ENCODE measurements around the gene EEF2K.
A peak's percentile ranks its signal among the peaks of the same experiment; 100 is the strongest.

The EEF2K gene

DNA sequence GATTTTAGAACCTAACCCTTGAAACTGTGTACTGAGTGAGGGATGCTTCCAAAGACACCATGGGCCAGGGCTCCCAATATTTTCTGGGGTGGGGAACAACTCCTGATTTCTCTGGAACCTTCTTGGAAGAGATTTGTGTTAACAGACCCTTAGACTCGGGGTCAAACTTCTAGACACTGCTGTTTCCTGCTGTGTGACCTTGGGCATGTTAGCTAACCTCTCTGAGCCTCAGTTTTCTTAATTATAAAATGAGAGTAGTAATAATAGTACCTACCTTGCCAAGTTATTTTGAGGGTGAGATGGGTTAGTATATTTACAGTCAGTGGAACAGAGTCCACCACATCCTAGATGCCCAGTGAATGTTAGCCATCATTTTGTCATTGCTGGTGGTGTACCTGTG lies 109.9 kb downstream of the EEF2K start:
- TF ChIP-seq, protein P1, sequence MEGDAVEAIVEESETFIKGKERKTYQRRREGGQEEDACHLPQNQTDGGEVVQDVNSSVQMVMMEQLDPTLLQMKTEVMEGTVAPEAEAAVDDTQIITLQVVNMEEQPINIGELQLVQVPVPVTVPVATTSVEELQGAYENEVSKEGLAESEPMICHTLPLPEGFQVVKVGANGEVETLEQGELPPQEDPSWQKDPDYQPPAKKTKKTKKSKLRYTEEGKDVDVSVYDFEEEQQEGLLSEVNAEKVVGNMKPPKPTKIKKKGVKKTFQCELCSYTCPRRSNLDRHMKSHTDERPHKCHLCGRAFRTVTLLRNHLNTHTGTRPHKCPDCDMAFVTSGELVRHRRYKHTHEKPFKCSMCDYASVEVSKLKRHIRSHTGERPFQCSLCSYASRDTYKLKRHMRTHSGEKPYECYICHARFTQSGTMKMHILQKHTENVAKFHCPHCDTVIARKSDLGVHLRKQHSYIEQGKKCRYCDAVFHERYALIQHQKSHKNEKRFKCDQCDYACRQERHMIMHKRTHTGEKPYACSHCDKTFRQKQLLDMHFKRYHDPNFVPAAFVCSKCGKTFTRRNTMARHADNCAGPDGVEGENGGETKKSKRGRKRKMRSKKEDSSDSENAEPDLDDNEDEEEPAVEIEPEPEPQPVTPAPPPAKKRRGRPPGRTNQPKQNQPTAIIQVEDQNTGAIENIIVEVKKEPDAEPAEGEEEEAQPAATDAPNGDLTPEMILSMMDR (IDR thresholded peaks at IDR 0.05; ENCODE audit: extremely low read depth, missing control alignments): no peak
- DNase-seq (ENCODE audit: low spot score): no peak

- TF ChIP-seq, protein P1 (IDR thresholded peaks at IDR 0.05; ENCODE audit: extremely low read depth, missing control alignments): no peak
- no peak for DNase-seq (ENCODE audit: low spot score)
These were observed 110.3 kb downstream of the EEF2K start for GRCh38 chr16:22316411-22316811.

DNA sequence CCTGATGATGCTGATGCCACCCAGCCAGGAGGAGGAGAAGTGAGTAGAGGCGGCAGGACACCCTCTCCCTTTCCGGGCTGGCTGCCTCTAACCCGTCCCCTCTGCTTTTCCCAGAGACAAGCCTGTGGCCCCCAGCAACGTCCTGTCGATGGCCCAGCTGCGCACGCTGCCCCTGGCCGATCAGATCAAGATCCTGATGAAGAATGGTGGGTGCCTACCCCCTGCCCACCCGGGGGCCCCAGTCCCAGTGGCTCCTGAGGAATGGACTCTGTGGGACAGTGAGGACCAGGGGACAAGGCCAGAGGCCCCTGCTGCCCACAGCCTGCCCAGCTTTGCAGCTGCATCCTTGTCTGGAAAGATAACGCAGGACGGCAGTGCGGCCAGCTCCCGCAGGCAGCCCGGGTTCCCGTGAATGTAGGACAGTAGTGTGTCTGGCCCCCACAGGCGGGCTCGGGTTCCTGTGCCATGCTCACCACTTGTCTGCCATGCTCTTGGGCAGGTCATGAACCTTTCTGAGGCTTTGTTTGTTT lies 111.0 kb downstream of the EEF2K start:
- TF ChIP-seq, protein P1 (IDR thresholded peaks at IDR 0.05; ENCODE audit: extremely low read depth, missing control alignments): no peak
- DNase-seq (ENCODE audit: low spot score): no peak

DNA sequence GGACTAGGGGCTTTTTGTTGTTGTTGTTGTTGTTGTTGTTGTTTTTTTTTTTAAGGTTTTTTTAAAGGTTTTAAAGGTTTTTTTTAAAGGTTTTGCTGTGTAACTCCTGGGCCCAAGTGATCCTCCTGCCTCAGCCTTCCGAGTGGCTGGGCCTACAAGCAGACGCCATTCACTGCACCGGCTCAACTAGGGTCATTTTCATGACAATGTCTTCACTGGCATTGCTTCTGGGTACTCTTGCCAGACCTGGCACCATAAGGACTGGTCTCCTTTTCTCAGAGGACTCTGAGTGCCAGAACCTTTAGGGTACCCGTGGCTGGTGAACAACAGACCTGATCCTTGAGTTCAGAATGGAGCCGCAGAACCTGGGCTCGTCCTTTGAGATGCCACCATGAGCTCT lies 111.5 kb downstream of the EEF2K start:
- no peak for DNase-seq (ENCODE audit: low spot score)
- TF ChIP-seq, protein P1 (IDR thresholded peaks at IDR 0.05; ENCODE audit: extremely low read depth, missing control alignments): no peak

DNA sequence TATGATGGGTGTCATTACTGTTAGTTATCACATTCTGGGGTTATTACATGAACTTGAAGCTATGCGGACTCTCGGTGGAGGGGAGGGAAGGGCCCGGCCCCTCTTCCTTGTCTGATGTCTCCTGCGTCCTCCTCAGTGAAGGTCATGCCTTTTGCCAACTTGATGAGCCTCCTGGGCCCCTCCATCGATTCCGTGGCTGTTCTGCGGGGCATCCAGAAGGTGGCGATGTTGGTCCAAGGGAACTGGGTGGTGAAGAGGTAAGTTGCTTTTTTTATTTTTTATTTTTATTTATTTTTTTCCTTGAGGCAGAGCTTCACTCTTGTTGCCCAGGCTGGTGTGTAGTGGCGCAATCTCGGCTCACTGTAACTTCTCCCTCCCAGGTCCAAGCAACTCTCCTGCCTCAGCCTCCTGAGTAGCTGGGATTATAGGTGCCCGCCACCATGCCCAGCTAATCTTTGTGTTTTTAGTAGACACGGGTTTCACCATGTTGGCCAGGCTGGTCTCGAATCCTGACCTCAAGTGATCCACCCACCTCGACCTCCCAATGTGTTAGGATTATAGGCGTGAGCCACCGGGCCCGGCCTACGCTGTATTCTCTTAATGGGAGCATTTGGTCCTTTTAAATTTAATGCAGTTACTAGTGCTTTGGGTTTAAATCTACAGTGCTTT lies 112.7 kb downstream of the EEF2K start:
- DNase-seq (ENCODE audit: low spot score): peak; percentile 57
- TF ChIP-seq, protein P1 (IDR thresholded peaks at IDR 0.05; ENCODE audit: extremely low read depth, missing control alignments): peak; percentile 73

DNA sequence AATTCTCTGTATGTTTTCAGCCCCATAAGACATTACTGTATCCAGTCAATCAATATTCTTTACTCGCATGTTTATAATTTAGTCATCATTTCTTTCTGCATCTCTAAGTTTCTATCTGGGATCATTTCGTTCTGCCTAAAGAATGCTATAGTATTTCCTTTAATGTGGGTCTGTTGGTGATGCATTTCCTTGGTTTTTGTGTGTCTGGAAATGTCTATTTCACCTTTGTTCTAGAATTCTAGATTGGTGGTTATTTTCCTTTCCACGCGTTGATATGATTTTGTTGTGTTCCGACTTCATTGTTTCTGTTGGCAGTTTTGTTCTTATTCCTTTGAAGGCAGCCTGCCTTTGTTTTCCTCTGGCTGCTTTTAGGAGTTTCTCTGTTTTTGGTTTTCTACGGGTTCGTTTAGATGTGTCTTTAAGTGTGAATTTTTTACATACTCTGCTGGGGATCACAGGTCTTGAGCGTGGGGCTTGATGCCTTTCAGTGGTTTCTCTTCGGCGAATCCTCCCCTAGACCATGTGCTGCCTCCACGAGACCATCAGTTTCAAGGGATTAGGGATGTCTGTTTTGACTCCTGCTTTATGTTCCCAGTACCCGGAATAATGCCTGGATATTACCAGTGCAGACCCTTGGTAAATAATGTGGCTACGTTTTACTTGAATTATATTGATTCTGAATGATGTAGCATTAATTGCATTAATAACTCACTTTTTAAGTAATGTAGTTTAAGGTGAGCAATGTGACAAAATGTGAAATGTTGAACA lies 114.7 kb downstream of the EEF2K start:
- TF ChIP-seq, protein P1 (IDR thresholded peaks at IDR 0.05; ENCODE audit: extremely low read depth, missing control alignments): no peak
- no peak for DNase-seq (ENCODE audit: low spot score)

GRCh38 chr16:22321340-22322001 lies 115.4 kb downstream of the EEF2K start:
- peak; percentile 85 for DNase-seq (ENCODE audit: low spot score)
- TF ChIP-seq, protein P1 (IDR thresholded peaks at IDR 0.05; ENCODE audit: extremely low read depth, missing control alignments): peak; percentile 76

All from GM20000 (cell line).